Liver (tissue), 3 donors: ENCODE data around the gene IKBKG.

ENCODE experiments used
- TF ChIP-seq, protein P1 (sequence below): fragments of 150-350 bp; IDR thresholded peaks from 2 replicates; pipeline ENCODE4 v1.5.1; 2017; ENCODE audit warnings: improper control_type of control experiment, low read depth, low read length; ENCODE audit not compliant: missing input control
- TF ChIP-seq, protein P2 (sequence below): IDR thresholded peaks from 2 replicates; pipeline ENCODE4 v1.6.1; 2016; ENCODE audit warnings: antibody characterized with exemption
- donor health status: healthy.
- donor health status: healthy.

DNA sequence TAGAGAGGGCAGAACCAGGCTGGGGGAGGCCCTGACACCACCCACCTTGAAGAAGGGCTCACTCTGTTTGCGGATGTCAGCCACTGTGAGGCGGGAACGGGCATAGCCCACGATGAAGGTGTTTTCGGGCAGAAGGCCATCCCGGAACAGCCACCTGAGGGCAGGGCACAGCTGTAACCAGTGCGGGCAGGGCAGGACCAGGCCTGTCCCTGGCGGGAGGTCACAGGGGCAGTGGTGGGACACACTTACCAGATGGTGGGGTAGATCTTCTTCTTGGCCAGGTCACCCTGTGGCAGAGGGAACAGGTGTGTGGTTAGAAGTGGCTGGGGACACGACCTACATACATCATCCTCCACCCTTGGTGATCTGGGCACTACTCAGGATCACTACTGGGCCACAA is 11.5 kb upstream of the IKBKG start:
- TF ChIP-seq, protein P1, sequence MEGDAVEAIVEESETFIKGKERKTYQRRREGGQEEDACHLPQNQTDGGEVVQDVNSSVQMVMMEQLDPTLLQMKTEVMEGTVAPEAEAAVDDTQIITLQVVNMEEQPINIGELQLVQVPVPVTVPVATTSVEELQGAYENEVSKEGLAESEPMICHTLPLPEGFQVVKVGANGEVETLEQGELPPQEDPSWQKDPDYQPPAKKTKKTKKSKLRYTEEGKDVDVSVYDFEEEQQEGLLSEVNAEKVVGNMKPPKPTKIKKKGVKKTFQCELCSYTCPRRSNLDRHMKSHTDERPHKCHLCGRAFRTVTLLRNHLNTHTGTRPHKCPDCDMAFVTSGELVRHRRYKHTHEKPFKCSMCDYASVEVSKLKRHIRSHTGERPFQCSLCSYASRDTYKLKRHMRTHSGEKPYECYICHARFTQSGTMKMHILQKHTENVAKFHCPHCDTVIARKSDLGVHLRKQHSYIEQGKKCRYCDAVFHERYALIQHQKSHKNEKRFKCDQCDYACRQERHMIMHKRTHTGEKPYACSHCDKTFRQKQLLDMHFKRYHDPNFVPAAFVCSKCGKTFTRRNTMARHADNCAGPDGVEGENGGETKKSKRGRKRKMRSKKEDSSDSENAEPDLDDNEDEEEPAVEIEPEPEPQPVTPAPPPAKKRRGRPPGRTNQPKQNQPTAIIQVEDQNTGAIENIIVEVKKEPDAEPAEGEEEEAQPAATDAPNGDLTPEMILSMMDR = no peak
- TF ChIP-seq, protein P2, sequence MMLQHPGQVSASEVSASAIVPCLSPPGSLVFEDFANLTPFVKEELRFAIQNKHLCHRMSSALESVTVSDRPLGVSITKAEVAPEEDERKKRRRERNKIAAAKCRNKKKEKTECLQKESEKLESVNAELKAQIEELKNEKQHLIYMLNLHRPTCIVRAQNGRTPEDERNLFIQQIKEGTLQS = no peak
